Stimulated activated CD8-positive, alpha-beta memory T cell treated with anti-CD3 and anti-CD28 coated beads, Interleukin-4, amount 100 ng/mL, for 1 hour (primary cell): ENCODE results near the gene ZNF593OS.

ENCODE experiments used
- DNase-seq, 2 donors: peaks; one replicate each; pipeline ENCODE4 v3.0.0-alpha.2; 2020; ENCODE audit warnings: low read depth in 2 of 2, low spot score in 1 of 2

The ZNF593OS gene

GRCh38 chr1:26127235-26128163 is 44.1 kb downstream of the ZNF593OS start:
- DNase-seq: no peak

DNA sequence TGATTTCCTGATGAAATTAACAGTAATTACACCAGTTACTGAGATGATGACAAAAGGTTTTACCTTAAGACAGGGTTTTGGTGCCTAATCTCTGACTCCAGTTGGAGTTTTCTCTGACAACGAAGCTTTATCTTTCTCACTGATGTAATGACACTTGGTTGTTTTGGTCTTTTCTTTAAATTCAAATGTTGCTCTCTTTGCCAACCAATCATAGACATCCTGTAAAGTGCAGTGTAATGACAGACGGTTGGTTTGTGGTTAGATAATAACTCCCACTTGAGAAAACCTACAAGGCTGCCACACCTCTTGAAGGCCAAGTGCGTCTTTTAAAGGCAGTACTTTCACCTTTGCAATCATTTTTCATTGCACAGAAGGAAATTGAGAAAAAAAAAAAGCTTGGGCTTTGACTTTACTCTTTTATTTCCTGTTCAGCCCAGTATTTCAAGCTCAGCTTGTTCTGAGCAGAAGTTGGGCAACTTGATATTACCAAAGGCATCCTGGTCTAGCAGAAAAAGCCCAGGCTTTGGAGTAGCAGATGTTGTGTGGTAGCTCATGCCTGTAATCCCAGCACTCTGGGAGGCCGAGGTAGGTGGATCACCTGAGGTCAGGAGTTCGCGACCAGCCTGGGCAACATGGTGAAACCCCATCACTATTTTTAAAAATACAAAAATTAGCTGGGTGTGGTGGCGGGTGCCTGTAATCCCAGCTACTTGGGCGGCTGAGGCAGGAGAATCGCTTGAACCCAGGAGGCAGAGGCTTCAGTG is 45.1 kb downstream of the ZNF593OS start:
- DNase-seq: no peak

DNA sequence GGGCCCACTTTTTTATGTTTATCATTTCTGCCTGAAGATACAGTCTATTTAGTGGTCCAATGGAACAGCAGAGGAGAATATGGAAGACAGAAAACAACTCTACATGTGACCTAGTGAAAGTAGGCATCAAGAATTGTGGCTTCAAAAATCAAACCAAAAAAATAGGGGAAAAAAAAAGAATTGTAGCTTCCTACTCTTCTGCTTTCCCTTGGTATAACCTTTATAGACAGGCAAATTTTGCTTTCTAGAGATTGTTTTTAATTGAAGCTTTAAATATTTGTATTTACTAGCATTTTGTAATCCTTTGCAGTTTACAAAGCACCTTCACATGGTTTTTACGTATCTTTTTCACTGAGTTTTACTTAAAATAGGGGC is 45.7 kb downstream of the ZNF593OS start:
- DNase-seq: no peak

GRCh38 chr1:26125382-26125781 is 46.2 kb downstream of the ZNF593OS start:
- no peak for DNase-seq

GRCh38 chr1:26124418-26125331 is 47.0 kb downstream of the ZNF593OS start:
- DNase-seq: no peak

- no peak for DNase-seq
Observed at GRCh38 chr1:26122988-26123973, 48.4 kb downstream of the ZNF593OS start.

DNA sequence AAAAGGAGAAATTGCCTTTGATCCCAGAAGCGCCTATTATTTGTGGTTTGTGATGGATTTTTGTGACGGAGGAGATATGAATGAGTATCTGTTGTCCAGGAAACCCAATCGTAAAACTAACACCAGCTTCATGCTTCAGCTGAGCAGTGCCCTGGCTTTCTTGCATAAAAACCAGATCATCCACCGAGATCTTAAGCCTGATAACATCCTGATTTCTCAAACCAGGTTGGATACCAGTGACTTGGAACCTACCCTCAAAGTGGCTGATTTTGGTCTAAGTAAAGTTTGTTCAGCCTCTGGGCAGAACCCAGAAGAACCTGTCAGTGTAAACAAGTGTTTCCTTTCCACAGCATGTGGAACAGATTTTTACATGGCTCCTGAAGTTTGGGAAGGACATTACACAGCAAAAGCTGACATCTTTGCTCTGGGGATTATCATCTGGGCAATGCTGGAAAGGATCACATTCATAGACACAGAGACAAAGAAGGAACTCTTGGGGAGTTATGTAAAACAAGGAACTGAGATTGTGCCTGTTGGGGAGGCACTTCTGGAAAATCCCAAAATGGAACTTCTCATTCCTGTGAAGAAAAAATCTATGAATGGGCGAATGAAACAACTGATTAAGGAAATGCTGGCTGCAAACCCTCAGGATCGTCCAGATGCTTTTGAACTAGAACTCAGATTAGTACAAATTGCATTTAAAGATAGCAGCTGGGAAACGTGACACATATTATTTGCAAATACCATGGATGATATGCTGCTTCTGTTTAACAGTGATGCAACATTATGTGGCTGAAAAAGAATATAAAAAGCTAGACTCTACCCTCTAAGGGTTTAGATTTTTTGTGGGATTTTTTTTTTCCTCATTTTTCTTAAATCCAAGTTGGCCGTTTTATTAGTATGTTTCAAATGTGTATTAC is 49.5 kb downstream of the ZNF593OS start:
- no peak for DNase-seq

DNA sequence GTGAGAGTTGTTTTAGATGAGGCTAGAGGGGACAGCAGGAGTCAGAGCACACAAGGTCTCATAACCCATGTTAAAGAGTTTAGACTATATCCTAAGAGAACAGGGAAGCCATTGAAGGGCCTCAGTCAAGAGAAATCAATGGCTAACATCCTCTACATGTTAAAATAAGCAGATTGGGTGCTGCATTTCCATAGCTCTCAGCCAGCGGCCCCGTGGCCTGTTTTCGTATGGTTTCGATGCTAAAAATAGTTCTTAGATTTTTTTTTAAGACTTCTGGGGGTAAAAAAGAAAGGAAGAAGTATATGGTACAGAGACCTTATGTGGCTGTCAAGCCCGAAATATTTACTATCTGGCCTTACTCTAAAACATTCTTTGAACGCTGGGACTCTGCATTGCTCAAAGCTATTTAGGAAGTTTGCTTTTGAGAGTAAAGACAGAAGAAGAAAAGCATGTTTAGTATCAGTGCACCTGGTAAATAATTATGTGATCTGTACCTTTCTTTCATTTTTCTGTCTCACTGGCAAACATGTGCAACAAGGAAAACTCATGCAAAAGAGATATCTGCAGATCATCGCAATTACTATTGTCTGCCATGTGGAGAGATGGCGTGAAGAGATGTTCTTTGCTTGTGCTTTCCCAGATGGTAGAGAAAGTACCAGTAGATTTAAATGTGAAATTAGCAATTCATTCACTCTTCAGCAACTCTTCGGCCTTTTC is 51.6 kb downstream of the ZNF593OS start:
- no peak for DNase-seq
